HepG2 (cell line): ENCODE results near the gene MAMDC2. TPM values are rescaled to one million over a fixed set of nuclear protein-coding genes. Genes with fewer than 3 reads are reported as not detected.

Source experiments
- ATAC-seq: fragments of 200-7000 bp; cut with Tn5 transposase; 3 replicates; pipeline ENCODE4 v1.9.1; 2020; ENCODE audit warnings: mild to moderate bottlenecking, moderate library complexity
- BruUV-seq: library from RNA; stranded (reverse); fragments of 400-500 nt; replicated peaks from 2 replicates; lab custom pipeline; 2021; lab: Mats Ljungman, UMichigan
- CTCF ChIA-PET: fragments of 300-600 bp; formaldehyde crosslinking; extraction: SDS; loops from one replicate; lab custom pipeline; 2021; ENCODE audit warnings: low total read pairs, inconsistent platforms, low intra/inter-chr PET ratio; lab: Yijun Ruan, JAX
- POLR2A ChIA-PET: fragments of 350-600 bp; sonication (Branson Sonifier 250); formaldehyde crosslinking; loops from one replicate; lab custom pipeline; 2020; ENCODE audit warnings: antibody characterized with exemption, inconsistent platforms; lab: Yijun Ruan, JAX
- DNase-seq: peaks from one replicate; pipeline ENCODE4 v3.0.0-alpha.2; 2015; ENCODE audit warnings: low spot score
- FAIRE-seq: peaks from 3 replicates; lab custom pipeline; 2011; peaks lifted over from hg19 to GRCh38; lab: Jason Lieb, UNC
- H2AFZ ChIP-seq: one replicate; pipeline ENCODE4 v1.6.1; 2011; ENCODE audit warnings: low read length, inconsistent platforms
- H3K27ac ChIP-seq: fragments of 300-600 bp; 3 replicates; pipeline ENCODE4 v1.8.0; 2011; ENCODE audit warnings: mixed run types, mild to moderate bottlenecking, mixed read lengths, low read length, inconsistent platforms; ENCODE audit not compliant: insufficient read depth; ENCODE audit errors: extremely low read length
- H3K27me3 ChIP-seq, 2 experiments: fragments of 200-600 bp in 1 of 2; 2 replicates in 1 of 2; 3 replicates in 1 of 2; pipeline versions ENCODE4 v1.6.0 to v1.8.0; 2011; ENCODE audit warnings: low read length in 2 of 2, mild to moderate bottlenecking in 2 of 2, moderate library complexity in 2 of 2, inconsistent platforms in 1 of 2; ENCODE audit not compliant: insufficient read depth in 2 of 2, control insufficient read depth in 1 of 2
- H3K36me3 ChIP-seq, 2 experiments: fragments of 200-600 bp in 1 of 2; replicated peaks in 1 of 2; 2 replicates in 1 of 2; 3 replicates in 1 of 2; pipeline versions ENCODE4 v1.5.1 to v1.8.0; 2011; ENCODE audit warnings: low read length in 2 of 2, inconsistent platforms in 1 of 2; ENCODE audit not compliant: insufficient read depth in 2 of 2, control insufficient read depth in 1 of 2
- H3K4me1 ChIP-seq: 2 replicates; pipeline ENCODE4 v1.5.1; 2012; ENCODE audit warnings: low read length, inconsistent platforms; ENCODE audit not compliant: insufficient read depth
- H3K4me2 ChIP-seq: 2 replicates; pipeline ENCODE4 v1.6.0; 2011; ENCODE audit warnings: low read depth, low read length, inconsistent platforms
- H3K4me3 ChIP-seq, 3 experiments: fragments of 200-600 bp in 1 of 3; sonication (generic), shearing (Covaris generic) in 1 of 3; replicated peaks in 1 of 3; 2 replicates each; pipeline ENCODE4 v1.5.1; 2011 to 2016; ENCODE audit warnings: low read length in 3 of 3, inconsistent platforms in 2 of 3, low read depth in 2 of 3, mild to moderate bottlenecking in 2 of 3, control low read depth in 1 of 3, mixed read lengths in 1 of 3; ENCODE audit not compliant: insufficient read depth in 1 of 3
- H3K79me2 ChIP-seq: one replicate; pipeline ENCODE4 v1.6.1; 2011; ENCODE audit warnings: low read length, inconsistent platforms; ENCODE audit not compliant: insufficient read depth
- H3K9ac ChIP-seq: 2 replicates; pipeline ENCODE4 v1.6.0; 2011; ENCODE audit warnings: mild to moderate bottlenecking, low read depth, low read length, inconsistent platforms; ENCODE audit not compliant: insufficient read depth
- H3K9me3 ChIP-seq: 2 replicates; pipeline ENCODE4 v1.5.1; 2012; ENCODE audit warnings: mild to moderate bottlenecking, low read length
- H4K20me1 ChIP-seq: 2 replicates; pipeline ENCODE4 v1.6.0; 2011; ENCODE audit warnings: inconsistent platforms, mild to moderate bottlenecking, low read length, moderate library complexity; ENCODE audit not compliant: insufficient read depth
- ATAD3A ChIP-seq: sonication (generic); formaldehyde crosslinking; IDR thresholded peaks from 2 replicates; pipeline ENCODE4 v1.4.0; 2020; ENCODE audit warnings: missing genetic modification reagents
- CBX1 ChIP-seq: IDR thresholded peaks from one replicate; pipeline ENCODE4 v1.6.1; 2016; ENCODE audit warnings: antibody characterized with exemption, low read depth
- CREB1 ChIP-seq, 2 experiments: fragments of 450-650 bp in 1 of 2; IDR thresholded peaks; 2 replicates each; pipeline ENCODE4 v1.6.1; 2016 to 2017; ENCODE audit warnings: control low read depth in 1 of 2, mild to moderate bottlenecking in 1 of 2, missing compliant biosample characterization in 1 of 2, missing genetic modification characterization in 1 of 2
- EHMT2 ChIP-seq: fragments of 200-600 bp; sonication (generic); IDR thresholded peaks from 2 replicates; pipeline ENCODE4 v1.7.0; 2017; ENCODE audit warnings: antibody characterized with exemption, low read depth, low read length, borderline replicate concordance
- GATAD2A ChIP-seq: IDR thresholded peaks from 2 replicates; pipeline ENCODE4 v1.6.1; 2016
- GPN1 ChIP-seq: sonication (generic); formaldehyde crosslinking; IDR thresholded peaks from 2 replicates; pipeline ENCODE4 v1.5.1; 2020; ENCODE audit warnings: missing genetic modification reagents, borderline replicate concordance
- GZF1 ChIP-seq: sonication (generic); formaldehyde crosslinking; IDR thresholded peaks from 2 replicates; pipeline ENCODE4 v1.5.1; 2020; ENCODE audit warnings: mild to moderate bottlenecking, missing genetic modification reagents
- ISX ChIP-seq: sonication (generic); formaldehyde crosslinking; conservative IDR thresholded peaks from 2 replicates; pipeline ENCODE4 v1.5.0; 2020; ENCODE audit warnings: missing genetic modification reagents
- KLF9 ChIP-seq: IDR thresholded peaks from 2 replicates; pipeline ENCODE4 v1.6.1; 2016; ENCODE audit warnings: low read depth
- PAWR ChIP-seq: sonication (generic); formaldehyde crosslinking; IDR thresholded peaks from 2 replicates; pipeline ENCODE4 v1.4.0; 2020; ENCODE audit warnings: missing genetic modification reagents, mild to moderate bottlenecking, borderline replicate concordance
- RBM22 ChIP-seq: fragments of 200-400 bp; formaldehyde crosslinking; optimal IDR thresholded peaks from 2 replicates; pipeline ENCODE3; 2017; ENCODE audit warnings: mild to moderate bottlenecking, low read length, moderate library complexity
- RBM39 ChIP-seq: fragments of 200-400 bp; formaldehyde crosslinking; IDR thresholded peaks from one replicate; pipeline ENCODE4 v1.6.1; 2018; ENCODE audit warnings: antibody characterized with exemption, mild to moderate bottlenecking, low read depth, low read length; ENCODE audit not compliant: poor library complexity, severe bottlenecking
- SNAPC2 ChIP-seq: sonication (generic); formaldehyde crosslinking; IDR thresholded peaks from 2 replicates; pipeline ENCODE4 v1.8.1; 2022; ENCODE audit warnings: mild to moderate bottlenecking, missing genetic modification reagents
- SYNCRIP ChIP-seq: fragments of 200-400 bp; formaldehyde crosslinking; IDR thresholded peaks from 2 replicates; pipeline ENCODE4 v1.6.1; 2018; ENCODE audit warnings: mild to moderate bottlenecking, low read depth, low read length; ENCODE audit not compliant: insufficient read depth
- XBP1 ChIP-seq: sonication (generic); formaldehyde crosslinking; IDR thresholded peaks from 2 replicates; pipeline ENCODE4 v1.5.0; 2020; ENCODE audit warnings: missing genetic modification reagents
- ZBTB7A ChIP-seq: sonication (generic); formaldehyde crosslinking; IDR thresholded peaks from 2 replicates; pipeline ENCODE4 v1.8.0; 2022; ENCODE audit warnings: mild to moderate bottlenecking, missing genetic modification reagents
- ZIK1 ChIP-seq: sonication (generic); formaldehyde crosslinking; IDR thresholded peaks from 2 replicates; pipeline ENCODE4 v1.5.0; 2020; ENCODE audit warnings: mild to moderate bottlenecking, low read depth, missing genetic modification reagents, borderline replicate concordance
- ZKSCAN8 ChIP-seq: IDR thresholded peaks from 2 replicates; pipeline ENCODE4 v1.6.1; 2016; ENCODE audit warnings: borderline replicate concordance, missing genetic modification reagents, missing compliant biosample characterization
- ZNF232 ChIP-seq: sonication (generic); formaldehyde crosslinking; IDR thresholded peaks from 2 replicates; pipeline ENCODE4 v1.4.0; 2020; ENCODE audit warnings: missing genetic modification reagents, borderline replicate concordance
- ZNF3 ChIP-seq: IDR thresholded peaks from 2 replicates; pipeline ENCODE4 v1.7.0; 2017; ENCODE audit warnings: inconsistent platforms
- ZNF329 ChIP-seq: sonication (generic); formaldehyde crosslinking; IDR thresholded peaks from 2 replicates; pipeline ENCODE4 v1.9.0; 2021; ENCODE audit warnings: low read depth, mild to moderate bottlenecking, missing genetic modification reagents
- ZNF674 ChIP-seq: sonication (generic); formaldehyde crosslinking; IDR thresholded peaks from 2 replicates; pipeline ENCODE4 v1.5.0; 2020; ENCODE audit warnings: low read depth, mild to moderate bottlenecking, missing genetic modification reagents
- ZNF761 ChIP-seq: sonication (generic); formaldehyde crosslinking; conservative IDR thresholded peaks from 2 replicates; pipeline ENCODE4 v1.4.0; 2020; ENCODE audit warnings: mild to moderate bottlenecking, missing genetic modification reagents
- ZNF891 ChIP-seq: sonication (generic); formaldehyde crosslinking; IDR thresholded peaks from 2 replicates; pipeline ENCODE4 v1.5.0; 2020; ENCODE audit warnings: mild to moderate bottlenecking, missing genetic modification reagents
- ZSCAN9 ChIP-seq: IDR thresholded peaks from 2 replicates; pipeline ENCODE4 v1.6.1; 2016; ENCODE audit warnings: borderline replicate concordance
- WGBS: methylation state at CpG from one replicate; pipeline ENCODE4 v1.1.6; 2017; ENCODE audit warnings: low lambda C conversion rate; 5-methylcytosine and 5-hydroxymethylcytosine counted together
- in situ Hi-C: cut with HindIII; loops from 2 replicates; pipeline ENCODE4 v1.10.0; 2017; ENCODE audit warnings: low pct_unique_long_range_greater_than_20kb; ENCODE audit not compliant: extremely low pct_ligation_motif_present
- intact Hi-C: fragments of 100-400 bp; cut with micrococcal nuclease; formaldehyde crosslinking; loops from one replicate; pipeline ENCODE4 v1.10.0; 2022; ENCODE audit not compliant: unreplicated experiment
- polyA plus RNA-seq, 8 experiments: library from polyadenylated mRNA; depleted of rRNA in 3 of 8; stranded (reverse) in 7 of 8; unstranded in 1 of 8; fragments of >200 nt; fragmentation: Illumina TruSeq in 4 of 8; extraction: Trizol in 4 of 8; gene quantifications; 2 replicates each; pipeline versions ENCODE4 v1.2.1 to v1.2.3, GENCODE V29; 2011 to 2016; ENCODE audit warnings: low read depth in 4 of 8, missing spikeins in 1 of 8, mixed read lengths in 1 of 8; ENCODE audit not compliant: insufficient read depth in 1 of 8
- total RNA-seq, 5 experiments: library from RNA; depleted of rRNA; stranded (reverse); fragments of >200 nt; fragmentation: Illumina TruSeq; extraction: Trizol; gene quantifications; 2 replicates each; pipeline ENCODE4 v1.2.3, GENCODE V29; 2016; ENCODE audit warnings: low read depth in 1 of 5
- TF ChIP-seq, protein P1 (sequence below): sonication (generic); formaldehyde crosslinking; conservative IDR thresholded peaks from 2 replicates; pipeline ENCODE4 v1.4.0; 2020; ENCODE audit warnings: missing genetic modification reagents

The MAMDC2 gene
- total and polyA plus RNA-seq, 2 of the 13 experiments (the other 11 are each of a cell fraction or from before 2014, with no cell fraction given), result not detected

DNA sequence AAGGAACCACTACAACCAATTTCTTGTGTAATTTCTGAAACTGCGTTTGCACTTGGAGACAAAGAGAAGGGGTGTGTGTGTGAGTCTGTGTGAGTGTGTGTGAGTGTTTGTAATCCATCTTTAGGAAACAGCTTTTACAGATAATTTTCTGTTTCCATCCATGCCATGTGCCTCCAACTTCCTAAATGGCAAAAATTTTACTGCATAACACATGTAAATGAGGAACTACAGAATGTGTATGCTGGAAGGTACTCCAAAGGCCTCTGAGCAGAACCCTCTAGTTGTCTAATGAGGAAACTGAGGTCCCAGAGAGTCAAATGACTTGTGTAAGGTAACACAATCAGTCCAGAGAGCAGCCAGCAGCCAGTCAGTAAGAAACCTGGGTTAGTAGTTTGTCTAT is 20.8 kb downstream of the MAMDC2 start (continued):
- TF ChIP-seq SNAPC2 (CRISPR knock-in tag), result no peak
- no peak for TF ChIP-seq GPN1 (CRISPR knock-in tag)
- no peak for TF ChIP-seq ZIK1 (CRISPR knock-in tag)
- no peak for TF ChIP-seq ZKSCAN8 (CRISPR knock-in tag)
- no peak for TF ChIP-seq ZBTB7A
- no peak for TF ChIP-seq RBM22
- no peak for TF ChIP-seq CREB1 (IDR thresholded peaks at IDR 0.05)
- no peak for TF ChIP-seq CREB1 (CRISPR knock-in tag; IDR thresholded peaks at IDR 0.05)
- no peak for TF ChIP-seq RBM39
- no peak for TF ChIP-seq ZNF329 (CRISPR knock-in tag)
- TF ChIP-seq GZF1 (CRISPR knock-in tag), result no peak
- TF ChIP-seq ZSCAN9 (CRISPR knock-in tag), result no peak

DNA sequence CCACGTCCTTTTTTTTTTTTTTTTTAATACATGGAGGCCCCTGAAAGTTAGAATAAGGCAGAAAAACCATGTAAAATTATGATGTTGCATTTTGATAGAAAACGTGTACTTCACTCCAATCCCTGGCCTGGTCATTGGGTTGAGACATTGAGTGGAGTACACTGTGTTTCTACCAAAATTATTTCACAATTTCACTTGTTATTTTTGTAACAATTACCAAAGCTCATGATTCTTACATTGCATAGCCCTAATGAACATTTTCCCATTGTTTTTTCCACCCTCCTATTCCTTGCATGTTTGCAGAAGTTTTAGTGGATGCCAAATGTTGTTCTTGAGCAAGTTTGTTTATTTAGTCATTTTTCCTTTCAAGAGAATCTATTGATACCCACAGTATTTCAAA is 21.9 kb downstream of the MAMDC2 start:
- no peaks in the 10 kb centered on the region for H4K20me1 ChIP-seq
- no peak overlapping the region for H3K9ac ChIP-seq
- H3K9me3 ChIP-seq, result no peaks in the 10 kb centered on the region
- 0% methylated on average over 2 of the region's 2 CpGs for WGBS
- no peak overlapping the region for H3K4me2 ChIP-seq
- ATAC-seq, result no peak
- POLR2A ChIA-PET, result no interaction called here
- intact Hi-C loops, result no loop called here
- H3K4me3 ChIP-seq, result no peak overlapping the region
- CTCF ChIA-PET, result no interaction called here
- FAIRE-seq, result no peak
- H3K79me2 ChIP-seq, result no peaks in the 10 kb centered on the region
- in situ Hi-C loops, result no loop called here
- no TSS peak for BruUV-seq
- no peak overlapping the region for H2AFZ ChIP-seq
- DNase-seq, result no peak
- 0 out of 5 replicates have a peak, but pooled peaks cover 0 to 3% of the 10 kb centered on the region in 2 experiments for H3K27me3 ChIP-seq
- H3K36me3 ChIP-seq, result no peaks in the 10 kb centered on the region
- H3K4me1 ChIP-seq, result no peaks in the 10 kb centered on the region
- no peak overlapping the region for H3K27ac ChIP-seq
- TF ChIP-seq ZNF674 (CRISPR knock-in tag), result no peak
- TF ChIP-seq GATAD2A (CRISPR knock-in tag), result no peak
- TF ChIP-seq ISX (CRISPR knock-in tag), result no peak
- TF ChIP-seq ZNF3 (CRISPR knock-in tag), result no peak
- TF ChIP-seq EHMT2, result no peak
- TF ChIP-seq ATAD3A, result no peak
- no peak for TF ChIP-seq CBX1
- no peak for TF ChIP-seq ZNF891 (CRISPR knock-in tag)
- no peak for TF ChIP-seq SYNCRIP
- no peak for TF ChIP-seq KLF9 (CRISPR knock-in tag)
- TF ChIP-seq XBP1 (CRISPR knock-in tag), result no peak
- no peak for TF ChIP-seq PAWR
- TF ChIP-seq, protein P1, sequence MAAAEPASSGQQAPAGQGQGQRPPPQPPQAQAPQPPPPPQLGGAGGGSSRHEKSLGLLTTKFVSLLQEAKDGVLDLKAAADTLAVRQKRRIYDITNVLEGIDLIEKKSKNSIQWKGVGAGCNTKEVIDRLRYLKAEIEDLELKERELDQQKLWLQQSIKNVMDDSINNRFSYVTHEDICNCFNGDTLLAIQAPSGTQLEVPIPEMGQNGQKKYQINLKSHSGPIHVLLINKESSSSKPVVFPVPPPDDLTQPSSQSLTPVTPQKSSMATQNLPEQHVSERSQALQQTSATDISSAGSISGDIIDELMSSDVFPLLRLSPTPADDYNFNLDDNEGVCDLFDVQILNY (CRISPR knock-in tag), result no peak
- TF ChIP-seq ZNF232 (CRISPR knock-in tag), result no peak
- no peak for TF ChIP-seq ZNF761
